Measurements from ENCODE around the gene MAGI1.
"Not testable (repeated sequence)": the region's sequence is repeated elsewhere in the genome, so short reads cannot be mapped to it uniquely, and the experiment has no call there.

Gene MAGI1

GRCh38 chr3:66047311-66048050, 8.8 kb upstream of the MAGI1 start:
- ATAC-seq, result peak; percentile 84
- no peak for TF ChIP-seq ESRRG (CRISPR knock-in tag; IDR thresholded peaks at IDR 0.05)
- no peak for TF ChIP-seq ZNF8 (CRISPR knock-in tag; IDR thresholded peaks at IDR 0.05)
- no peak for TF ChIP-seq ZNF565 (CRISPR knock-in tag; conservative IDR thresholded peaks at IDR 0.05; ENCODE audit: low read depth)
- TF ChIP-seq GLIS3 (CRISPR knock-in tag; IDR thresholded peaks at IDR 0.05), result no peak; the same call in 1 of the 2 replicates
- no peak for TF ChIP-seq BACH2 (CRISPR knock-in tag; IDR thresholded peaks at IDR 0.05; ENCODE audit: borderline replicate concordance)
- no peak for TF ChIP-seq ZC3H10 (CRISPR knock-in tag; IDR thresholded peaks at IDR 0.05)
- no peak for TF ChIP-seq ARNTL (CRISPR knock-in tag; IDR thresholded peaks at IDR 0.05; ENCODE audit: borderline replicate concordance, low read depth)
- no peak for TF ChIP-seq RARB (CRISPR knock-in tag; IDR thresholded peaks at IDR 0.05)
- TF ChIP-seq SNAI2 (CRISPR knock-in tag; IDR thresholded peaks at IDR 0.05), result no peak
- no peak for TF ChIP-seq ZFP30 (CRISPR knock-in tag; IDR thresholded peaks at IDR 0.05)
- TF ChIP-seq POU6F1 (CRISPR knock-in tag; IDR thresholded peaks at IDR 0.05; ENCODE audit: borderline replicate concordance, low read depth), result no peak
- no peak for TF ChIP-seq PATZ1 (CRISPR knock-in tag; IDR thresholded peaks at IDR 0.05; ENCODE audit: borderline replicate concordance)
- peak; percentile 68 for TF ChIP-seq ISL1 (CRISPR knock-in tag; IDR thresholded peaks at IDR 0.05)
- 0 out of 2 replicates have a peak, but pooled peaks have one; percentile 34 for TF ChIP-seq ZFP3 (CRISPR knock-in tag; IDR thresholded peaks at IDR 0.05)
- TF ChIP-seq CSRNP3 (CRISPR knock-in tag; IDR thresholded peaks at IDR 0.05), result no peak
- no peak for TF ChIP-seq TSHZ2 (CRISPR knock-in tag; IDR thresholded peaks at IDR 0.05)
- no peak for TF ChIP-seq OSR1 (CRISPR knock-in tag; IDR thresholded peaks at IDR 0.05)

GRCh38 chr3:66046321-66046720, 7.6 kb upstream of the MAGI1 start:
- not testable (repeated sequence) for ATAC-seq

GRCh38 chr3:66041828-66042227, 3.1 kb upstream of the MAGI1 start:
- ATAC-seq, result no peak
- TF ChIP-seq ARNTL (CRISPR knock-in tag; IDR thresholded peaks at IDR 0.05; ENCODE audit: borderline replicate concordance, low read depth) (no peak), GLIS3 (CRISPR knock-in tag; IDR thresholded peaks at IDR 0.05) (no peak), ZNF70 (CRISPR knock-in tag; IDR thresholded peaks at IDR 0.05) (no peak), CSRNP3 (CRISPR knock-in tag; IDR thresholded peaks at IDR 0.05) (no peak), CREB5 (CRISPR knock-in tag; IDR thresholded peaks at IDR 0.05; ENCODE audit: low read depth) (no peak), CSDC2 (CRISPR knock-in tag; IDR thresholded peaks at IDR 0.05) (no peak), BACH2 (CRISPR knock-in tag; IDR thresholded peaks at IDR 0.05; ENCODE audit: borderline replicate concordance) (no peak), ZC3H10 (CRISPR knock-in tag; IDR thresholded peaks at IDR 0.05) (no peak), POU6F1 (CRISPR knock-in tag; IDR thresholded peaks at IDR 0.05; ENCODE audit: borderline replicate concordance, low read depth) (no peak), ZNF565 (CRISPR knock-in tag; conservative IDR thresholded peaks at IDR 0.05; ENCODE audit: low read depth) (no peak), TSHZ2 (CRISPR knock-in tag; IDR thresholded peaks at IDR 0.05) (no peak), RARB (CRISPR knock-in tag; IDR thresholded peaks at IDR 0.05) (no peak)
